NB4 (cell line): ENCODE data around the gene DGKQ.

ENCODE experiments used
- CTCF ChIP-seq: IDR thresholded peaks from one replicate; pipeline ENCODE4 v1.5.1; 2012; ENCODE audit warnings: low read depth, low read length
- MAX ChIP-seq: IDR thresholded peaks from 2 replicates; pipeline ENCODE4 v1.6.1; 2011; ENCODE audit warnings: low read depth, low read length
- MYC ChIP-seq: IDR thresholded peaks from 2 replicates; pipeline ENCODE4 v1.6.1; 2011; ENCODE audit warnings: low read depth, low read length

- TF ChIP-seq CTCF (no peak), MAX (no peak), MYC (no peak)
These were observed 11.9 kb upstream of the DGKQ start for GRCh38 chr4:985123-985830.
